Measurements from ENCODE around the gene TAPBP. TPM values are rescaled to one million over a fixed set of nuclear protein-coding genes. Genes with fewer than 3 reads are reported as not detected.

Gene TAPBP
- polyA plus RNA-seq, 3 donors from 2014 or later: 303 to 707 (median 457) TPM

DNA sequence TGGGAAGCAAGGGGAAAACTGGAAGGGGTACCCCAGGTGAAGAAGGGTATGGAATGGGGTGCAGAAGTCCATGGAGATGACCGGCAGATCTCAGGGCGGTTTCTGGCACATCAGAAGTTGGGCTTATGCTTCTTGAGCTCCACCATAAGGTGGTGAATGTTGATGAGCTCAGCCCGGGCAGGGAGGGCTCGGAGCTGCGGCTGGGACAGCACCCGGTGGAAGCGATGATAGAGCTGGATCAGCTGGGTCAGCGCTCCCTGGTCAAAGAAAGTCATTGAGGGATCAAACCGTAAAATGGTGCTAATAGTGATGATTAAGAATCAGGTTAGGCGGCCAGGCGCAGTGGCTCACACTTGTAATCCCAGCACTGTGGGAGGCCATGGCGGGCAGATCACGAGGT, 63.1 kb downstream of the TAPBP start:
- Mint-ChIP-seq H3K9me3 (no peaks in the 10 kb centered on the region), H3K36me3 (peaks cover 5 to 14% (median 6%) of the 10 kb centered on the region in 3 donors)

DNA sequence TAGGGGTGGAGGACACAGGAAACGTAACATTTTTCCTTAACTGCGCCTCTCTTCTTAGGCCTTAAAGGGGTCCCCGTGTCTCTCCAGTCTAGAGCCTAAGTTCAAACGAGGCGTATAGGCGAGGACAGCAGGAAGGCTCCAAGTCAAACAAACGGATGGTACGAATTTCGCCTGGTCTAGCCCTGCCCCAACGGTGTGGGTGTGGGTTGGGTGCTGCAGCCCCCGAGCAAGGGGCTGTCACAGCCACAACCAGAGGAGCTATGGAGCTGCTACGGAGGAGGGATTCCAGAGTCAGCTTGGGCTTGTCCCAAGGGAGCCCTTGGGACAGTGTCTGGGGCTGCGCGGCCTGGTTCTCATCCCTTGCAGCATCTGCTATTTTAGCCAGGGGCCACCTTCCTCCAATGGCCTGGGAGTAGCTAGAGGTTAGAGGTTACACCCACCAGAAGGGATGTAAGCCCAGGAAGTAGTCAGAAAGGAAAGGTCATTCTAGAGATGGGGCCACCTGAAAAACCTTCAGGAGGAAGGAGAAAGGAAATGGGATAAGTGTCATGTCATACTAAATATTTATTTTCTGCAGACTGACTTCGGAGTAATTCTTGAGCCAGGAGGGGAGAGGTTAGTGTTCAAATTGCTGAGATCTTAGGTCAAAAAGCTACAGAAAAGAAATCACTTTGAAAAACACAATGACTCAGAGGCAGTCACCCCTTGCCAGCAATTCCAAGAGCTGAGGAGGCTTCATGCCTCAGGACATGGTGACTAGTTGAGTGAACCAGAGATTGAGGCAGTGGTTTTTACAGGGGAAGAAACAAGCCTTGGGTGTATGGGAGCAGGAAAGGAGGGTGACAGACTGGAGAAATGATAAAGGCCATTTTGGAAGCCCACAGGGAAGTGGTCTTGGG, 63.9 kb downstream of the TAPBP start:
- Mint-ChIP-seq H3K9me3 (no peaks in the 10 kb centered on the region), H3K4me3 (peak overlapping the region; percentile 84 to 93 (median 91)), H3K27me3 (ENCODE audit: low read depth in 3 of 3) (peaks cover 0 to 3% (median 0%) of the 10 kb centered on the region in 3 donors), H3K36me3 (peaks cover 5 to 14% (median 6%) of the 10 kb centered on the region in 3 donors), H3K27ac (peak overlapping the region; percentile 93 to 96 (median 96)), H3K4me1 (peaks cover 39 to 41% of the 10 kb centered on the region in 2 donors)
- DNase-seq: no peak

More for the DNA sequence above, 63.1 kb downstream of the TAPBP start:
- peaks cover 0 to 2% (median 0%) of the 10 kb centered on the region in 3 donors for H3K27me3 Mint-ChIP-seq (ENCODE audit: low read depth in 3 of 3)
- peaks cover 39 to 41% of the 10 kb centered on the region in 2 donors for H3K4me1 Mint-ChIP-seq
- peak overlapping the region in 4 of 6 donors; percentile 56 to 96 (median 95) for H3K27ac Mint-ChIP-seq
- no peak for DNase-seq
- H3K4me3 Mint-ChIP-seq: peak overlapping the region in 4 of 5 donors; percentile 86 to 93 (median 92)

Other genes starting within 250 kb of the TAPBP start
- 100 to 1,000 TPM; 173 to 252 (median 202) TPM for gene HLA-DPA1, start 240.4 kb downstream of the TAPBP start, polyA plus RNA-seq
- gene HLA-DPB1, start 238.1 kb downstream of the TAPBP start, polyA plus RNA-seq: 100 to 1,000 TPM; 183 to 353 (median 296) TPM
- gene COL11A2, start 121.6 kb downstream of the TAPBP start, polyA plus RNA-seq: under 1 TPM in 2 of 3 donors, not detected in 1; 0.33 to 0.67 TPM
- 10 to 100 TPM in 1 of 3 donors, 1 to 10 TPM in 2; 6.0 to 11.8 (median 6.9) TPM for gene RXRB, start 113.4 kb downstream of the TAPBP start, polyA plus RNA-seq
- gene SLC39A7, start 113.2 kb downstream of the TAPBP start, polyA plus RNA-seq: 10 to 100 TPM; 27.4 to 67.5 (median 45.4) TPM
- 10 to 100 TPM; 28.8 to 47.6 (median 34.3) TPM for gene HSD17B8, start 109.4 kb downstream of the TAPBP start, polyA plus RNA-seq
- 1 to 10 TPM; 5.5 to 9.5 (median 9.2) TPM for gene RING1, start 105.6 kb downstream of the TAPBP start, polyA plus RNA-seq
- gene VPS52, start 42.2 kb downstream of the TAPBP start, polyA plus RNA-seq: 10 to 100 TPM; 11.6 to 26.8 (median 16.8) TPM
- 1,000 to 10,000 TPM; 2,992 to 6,506 (median 3,113) TPM for gene RPS18, start 42.0 kb downstream of the TAPBP start, polyA plus RNA-seq
- 10 to 100 TPM; 38.6 to 55.0 (median 44.1) TPM for gene B3GALT4, start 37.0 kb downstream of the TAPBP start, polyA plus RNA-seq
- gene WDR46, start 24.8 kb downstream of the TAPBP start, polyA plus RNA-seq: 10 to 100 TPM; 59.4 to 81.6 (median 74.3) TPM
- 10 to 100 TPM; 25.7 to 55.6 (median 49.2) TPM for gene PFDN6, start 24.5 kb downstream of the TAPBP start, polyA plus RNA-seq
- gene RGL2, start 15.1 kb downstream of the TAPBP start, polyA plus RNA-seq: 10 to 100 TPM in 1 of 3 donors, 1 to 10 TPM in 2; 5.9 to 14.7 (median 8.0) TPM
- 10 to 100 TPM; 14.5 to 18.1 (median 14.7) TPM for gene ZBTB22, start 3.7 kb upstream of the TAPBP start, polyA plus RNA-seq
- 100 to 1,000 TPM in 1 of 3 donors, 10 to 100 TPM in 2; 71.6 to 159 (median 75.1) TPM for gene DAXX, start 8.9 kb upstream of the TAPBP start, polyA plus RNA-seq
- 1 to 10 TPM in 2 of 3 donors, not detected in 1; 2.2 to 3.7 TPM for gene KIFC1, start 77.7 kb upstream of the TAPBP start, polyA plus RNA-seq
- 10 to 100 TPM; 22.7 to 36.5 (median 29.8) TPM for gene PHF1, start 96.9 kb upstream of the TAPBP start, polyA plus RNA-seq
- 100 to 1,000 TPM; 367 to 404 (median 404) TPM for gene CUTA, start 104.0 kb upstream of the TAPBP start, polyA plus RNA-seq
- gene SYNGAP1, start 106.0 kb upstream of the TAPBP start, polyA plus RNA-seq: under 1 TPM; 0.02 to 0.32 (median 0.20) TPM
- gene ZBTB9, start 140.5 kb upstream of the TAPBP start, polyA plus RNA-seq: 1 to 10 TPM; 1.2 to 7.0 (median 3.0) TPM

Data from immature natural killer cell (primary cell).